Measurements from ENCODE around the gene CDYL2. TPM values are rescaled to one million over a fixed set of nuclear protein-coding genes. Genes with fewer than 3 reads are reported as not detected.

CDYL2 gene
- total RNA-seq, 1 donor from 2014 or later: 4.1 TPM

DNA sequence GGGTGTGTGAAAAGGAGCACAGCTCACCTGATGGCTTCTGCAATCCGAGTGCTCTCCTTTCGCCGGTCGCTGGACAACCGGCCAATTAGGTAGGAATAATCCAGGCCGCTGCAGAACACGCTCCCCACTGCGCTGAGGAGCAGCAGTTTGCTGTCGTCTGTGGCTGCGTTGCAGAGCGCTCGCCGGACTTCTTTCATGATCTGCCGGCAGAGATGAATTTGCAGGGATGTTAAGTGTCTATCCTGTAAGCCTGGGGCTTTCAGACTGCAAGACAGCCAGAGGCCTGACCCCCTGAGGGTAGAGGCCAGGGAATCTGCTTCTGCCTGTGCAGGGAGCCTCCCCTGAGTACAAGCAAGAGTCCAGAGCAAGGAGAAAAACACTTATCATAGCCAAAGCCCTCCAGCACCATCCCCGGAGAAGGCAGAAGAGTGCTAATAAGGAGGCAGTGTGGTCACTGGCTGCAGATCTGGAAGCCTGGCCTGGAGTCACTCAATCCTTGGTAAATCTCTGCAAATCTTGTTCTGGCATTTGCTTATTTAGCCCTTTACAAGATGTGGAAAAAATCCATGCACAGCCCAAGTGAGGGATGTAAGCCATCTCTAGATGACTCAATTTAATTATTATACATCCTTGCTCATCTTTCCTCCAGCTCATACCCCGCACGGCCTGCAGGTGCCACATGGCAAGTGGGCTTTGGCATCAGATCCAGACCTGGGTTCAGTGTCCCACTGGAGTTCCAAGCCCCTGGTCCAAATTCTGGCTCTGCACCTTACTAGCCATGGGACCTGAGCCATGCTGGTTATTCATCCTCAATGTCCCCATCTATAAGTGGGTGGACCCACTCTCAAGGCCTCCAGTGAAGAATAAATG lies 183.4 kb downstream of the CDYL2 start:
- peaks cover 5% of the 10 kb centered on the region for H3K27me3 Mint-ChIP-seq (ENCODE audit: low read depth)
- H3K36me3 Mint-ChIP-seq (ENCODE audit: low read depth): peaks cover 2% of the 10 kb centered on the region
- no peak overlapping the region for H3K4me3 Mint-ChIP-seq (ENCODE audit: unreplicated experiment)
- H3K27ac Mint-ChIP-seq (ENCODE audit: unreplicated experiment): no peak overlapping the region
- no peak for DNase-seq (ENCODE audit: low spot score)
- TF ChIP-seq, protein P1, sequence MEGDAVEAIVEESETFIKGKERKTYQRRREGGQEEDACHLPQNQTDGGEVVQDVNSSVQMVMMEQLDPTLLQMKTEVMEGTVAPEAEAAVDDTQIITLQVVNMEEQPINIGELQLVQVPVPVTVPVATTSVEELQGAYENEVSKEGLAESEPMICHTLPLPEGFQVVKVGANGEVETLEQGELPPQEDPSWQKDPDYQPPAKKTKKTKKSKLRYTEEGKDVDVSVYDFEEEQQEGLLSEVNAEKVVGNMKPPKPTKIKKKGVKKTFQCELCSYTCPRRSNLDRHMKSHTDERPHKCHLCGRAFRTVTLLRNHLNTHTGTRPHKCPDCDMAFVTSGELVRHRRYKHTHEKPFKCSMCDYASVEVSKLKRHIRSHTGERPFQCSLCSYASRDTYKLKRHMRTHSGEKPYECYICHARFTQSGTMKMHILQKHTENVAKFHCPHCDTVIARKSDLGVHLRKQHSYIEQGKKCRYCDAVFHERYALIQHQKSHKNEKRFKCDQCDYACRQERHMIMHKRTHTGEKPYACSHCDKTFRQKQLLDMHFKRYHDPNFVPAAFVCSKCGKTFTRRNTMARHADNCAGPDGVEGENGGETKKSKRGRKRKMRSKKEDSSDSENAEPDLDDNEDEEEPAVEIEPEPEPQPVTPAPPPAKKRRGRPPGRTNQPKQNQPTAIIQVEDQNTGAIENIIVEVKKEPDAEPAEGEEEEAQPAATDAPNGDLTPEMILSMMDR (IDR thresholded peaks at IDR 0.05): no peak
- H3K4me1 Mint-ChIP-seq (ENCODE audit: low read depth): no peaks in the 10 kb centered on the region
- H3K9me3 Mint-ChIP-seq (ENCODE audit: low read depth): peaks cover 33% of the 10 kb centered on the region

DNA sequence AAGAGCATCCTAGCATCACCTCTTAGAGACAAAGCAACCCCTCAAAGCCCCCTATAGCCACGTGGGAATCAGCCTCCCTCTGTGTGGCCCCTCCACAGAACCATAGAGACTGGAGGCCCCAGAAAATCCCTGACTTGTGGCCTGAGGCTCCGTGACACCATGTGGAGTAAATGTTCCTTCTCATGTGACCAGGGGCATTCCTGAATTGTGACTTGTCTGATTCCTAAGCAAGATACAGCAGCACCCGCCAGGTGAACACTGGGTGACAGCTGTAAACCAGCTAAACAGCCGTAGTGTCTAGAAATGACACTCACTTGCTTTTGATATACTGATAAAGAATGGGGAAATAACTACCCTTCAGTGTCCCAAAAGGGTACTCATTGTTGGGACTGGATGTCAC lies 184.6 kb downstream of the CDYL2 start:
- DNase-seq (ENCODE audit: low spot score): no peak
- Mint-ChIP-seq H3K9me3 (ENCODE audit: low read depth) (peaks cover 40% of the 10 kb centered on the region), H3K27me3 (ENCODE audit: low read depth) (peaks cover 5% of the 10 kb centered on the region)

DNA sequence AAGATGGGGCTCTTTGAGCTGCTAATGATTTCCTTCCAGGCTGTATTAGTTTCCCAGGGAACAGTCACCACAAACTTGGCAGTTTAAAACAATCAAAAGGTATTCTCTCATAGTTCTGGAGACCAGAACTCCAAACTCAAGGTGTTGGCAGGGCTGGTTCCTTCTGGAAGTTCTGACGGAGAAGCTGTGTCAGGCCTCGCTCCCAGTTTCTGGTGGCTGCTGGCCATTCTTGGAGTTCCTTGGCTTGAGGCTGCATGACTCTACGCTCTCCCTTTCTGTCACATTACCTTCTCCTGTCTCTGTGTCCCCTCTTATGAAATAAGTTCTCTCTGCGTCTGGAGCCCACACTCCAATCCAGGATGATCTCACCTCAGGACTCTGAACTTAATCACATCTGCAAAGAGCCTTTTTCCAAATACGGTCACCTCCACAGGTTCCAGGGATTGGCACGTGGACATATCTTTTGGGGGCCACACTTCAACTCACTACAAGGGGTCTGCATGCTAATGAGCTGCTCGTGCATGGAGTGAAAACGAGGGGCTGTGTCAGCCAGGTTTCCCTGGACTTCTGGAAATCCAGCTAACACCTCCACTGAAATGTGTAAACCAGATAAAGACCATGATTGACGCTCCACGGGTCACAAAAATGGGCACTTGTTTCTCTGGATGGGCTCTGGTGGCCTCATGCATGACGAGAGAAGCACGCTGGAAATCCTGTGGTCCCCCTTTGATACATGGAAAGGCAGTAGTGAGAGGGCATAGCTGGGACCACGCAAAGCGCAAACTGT lies 185.3 kb downstream of the CDYL2 start:
- Mint-ChIP-seq H3K27me3 (ENCODE audit: low read depth) (no peaks in the 10 kb centered on the region), H3K27ac (ENCODE audit: unreplicated experiment) (no peak overlapping the region)
- DNase-seq (ENCODE audit: low spot score): no peak

More for the DNA sequence above, 184.6 kb downstream of the CDYL2 start:
- H3K4me3 Mint-ChIP-seq (ENCODE audit: unreplicated experiment): no peak overlapping the region
- TF ChIP-seq, protein P1 (IDR thresholded peaks at IDR 0.05): no peak
- no peaks in the 10 kb centered on the region for H3K4me1 Mint-ChIP-seq (ENCODE audit: low read depth)
- H3K36me3 Mint-ChIP-seq (ENCODE audit: low read depth): peaks cover 2% of the 10 kb centered on the region
- no peak overlapping the region for H3K27ac Mint-ChIP-seq (ENCODE audit: unreplicated experiment)

DNA sequence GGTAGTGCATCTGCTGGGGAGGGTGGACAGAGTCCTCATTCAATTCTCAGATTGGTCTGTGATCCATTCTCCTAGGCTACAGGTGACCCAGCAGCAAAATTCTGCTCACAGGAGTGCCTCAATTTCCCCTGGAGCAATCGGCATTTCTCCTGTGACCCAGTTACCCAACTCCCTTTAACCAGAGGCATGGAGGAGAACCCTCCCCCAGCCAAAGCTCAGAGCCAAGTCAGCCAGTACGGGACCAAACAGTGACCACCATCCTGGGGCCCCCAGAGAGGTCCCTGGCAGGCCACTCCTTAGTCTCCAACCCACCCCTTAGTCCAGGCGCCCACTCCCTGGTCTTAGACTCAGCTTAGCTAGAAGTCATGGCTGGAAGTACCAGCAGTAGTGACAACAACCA lies 188.0 kb downstream of the CDYL2 start:
- no peak overlapping the region for H3K27ac Mint-ChIP-seq (ENCODE audit: unreplicated experiment)
- DNase-seq (ENCODE audit: low spot score): no peak
- H3K27me3 Mint-ChIP-seq (ENCODE audit: low read depth): no peaks in the 10 kb centered on the region
- peaks cover 35% of the 10 kb centered on the region for H3K9me3 Mint-ChIP-seq (ENCODE audit: low read depth)
- TF ChIP-seq, protein P1 (IDR thresholded peaks at IDR 0.05): no peak
- no peaks in the 10 kb centered on the region for H3K36me3 Mint-ChIP-seq (ENCODE audit: low read depth)
- H3K4me3 Mint-ChIP-seq (ENCODE audit: unreplicated experiment): no peak overlapping the region
- no peaks in the 10 kb centered on the region for H3K4me1 Mint-ChIP-seq (ENCODE audit: low read depth)

More for the DNA sequence above, 185.3 kb downstream of the CDYL2 start:
- no peaks in the 10 kb centered on the region for H3K36me3 Mint-ChIP-seq (ENCODE audit: low read depth)
- no peaks in the 10 kb centered on the region for H3K4me1 Mint-ChIP-seq (ENCODE audit: low read depth)
- no peak overlapping the region for H3K4me3 Mint-ChIP-seq (ENCODE audit: unreplicated experiment)
- peaks cover 36% of the 10 kb centered on the region for H3K9me3 Mint-ChIP-seq (ENCODE audit: low read depth)
- TF ChIP-seq, protein P1 (IDR thresholded peaks at IDR 0.05): no peak

DNA sequence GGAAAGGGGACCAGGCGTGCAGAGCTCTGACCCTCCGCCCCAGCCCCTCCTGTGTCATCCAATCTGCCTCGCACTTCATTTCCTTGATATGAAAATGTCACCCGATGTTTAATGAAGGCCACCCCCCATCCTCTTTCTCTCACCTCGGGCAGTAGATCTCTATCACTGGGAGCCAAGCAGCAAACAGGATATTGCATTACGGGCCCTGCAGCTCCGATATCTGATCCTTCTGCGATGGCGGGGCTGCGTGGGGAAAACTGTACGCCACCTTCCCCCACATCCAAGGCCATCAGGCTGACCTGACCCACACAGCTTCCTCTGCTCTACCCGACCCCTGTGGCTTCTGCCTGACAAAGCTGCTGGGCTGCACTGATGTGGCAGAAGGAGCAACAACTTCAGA lies 188.7 kb downstream of the CDYL2 start:
- Mint-ChIP-seq H3K27ac (ENCODE audit: unreplicated experiment) (no peak overlapping the region), H3K4me1 (ENCODE audit: low read depth) (no peaks in the 10 kb centered on the region), H3K27me3 (ENCODE audit: low read depth) (no peaks in the 10 kb centered on the region), H3K9me3 (ENCODE audit: low read depth) (peaks cover 35% of the 10 kb centered on the region), H3K36me3 (ENCODE audit: low read depth) (no peaks in the 10 kb centered on the region), H3K4me3 (ENCODE audit: unreplicated experiment) (no peak overlapping the region)
- TF ChIP-seq, protein P1 (IDR thresholded peaks at IDR 0.05): no peak
- no peak for DNase-seq (ENCODE audit: low spot score)

Data from chondrocyte (in vitro differentiated cells).